ES-I3 (cell line): ENCODE data around the gene PAX5.

Experiments
- H3K36me3 ChIP-seq: 2 replicates; pipeline ENCODE4 v1.6.1; 2013; ENCODE audit warnings: mild to moderate bottlenecking, low read length, control low read depth, moderate library complexity; ENCODE audit not compliant: insufficient read depth
- H3K4me1 ChIP-seq: 2 replicates; pipeline ENCODE4 v1.6.1; 2013; ENCODE audit warnings: mild to moderate bottlenecking, control low read depth, low read length; ENCODE audit not compliant: insufficient read depth
- H3K9ac ChIP-seq: 2 replicates; pipeline ENCODE4 v1.6.1; 2013; ENCODE audit warnings: low read depth, mild to moderate bottlenecking, low read length, moderate library complexity
- H3K9me3 ChIP-seq: 2 replicates; pipeline ENCODE4 v1.6.1; 2013; ENCODE audit warnings: mild to moderate bottlenecking, low read length, moderate library complexity; ENCODE audit not compliant: control insufficient read depth, insufficient read depth

The PAX5 gene

GRCh38 chr9:36976371-36977030, 57.6 kb downstream of the PAX5 start:
- no peaks in the 10 kb centered on the region for H3K9me3 ChIP-seq
- H3K36me3 ChIP-seq: no peaks in the 10 kb centered on the region
- H3K9ac ChIP-seq: no peak overlapping the region
- H3K4me1 ChIP-seq: peaks cover 7% of the 10 kb centered on the region; the same call in 1 of the 2 replicates

DNA sequence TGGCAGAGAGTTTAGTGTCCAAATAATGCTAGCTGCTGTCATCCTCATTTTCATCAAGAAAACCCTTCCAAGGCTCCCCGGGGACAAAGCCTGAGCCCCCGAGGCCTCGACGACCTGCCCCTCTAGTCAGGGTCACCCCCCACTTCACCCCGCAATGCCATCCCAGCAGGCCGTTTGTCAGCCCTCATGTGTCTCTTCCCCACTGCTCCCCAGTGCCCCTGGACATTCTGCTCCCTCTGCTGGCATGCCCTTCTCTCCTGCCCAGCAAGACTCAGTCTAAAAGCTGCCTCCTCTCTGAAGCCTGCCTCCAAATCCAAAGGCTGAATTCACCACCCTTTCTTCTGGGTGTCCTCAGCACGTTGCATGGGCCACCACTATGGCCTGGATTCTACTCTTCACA, 59.3 kb downstream of the PAX5 start:
- Histone ChIP-seq H3K9me3 (no peaks in the 10 kb centered on the region), H3K4me1 (no peaks in the 10 kb centered on the region), H3K9ac (no peak overlapping the region), H3K36me3 (no peaks in the 10 kb centered on the region)

- Histone ChIP-seq H3K9ac (no peak overlapping the region), H3K4me1 (no peaks in the 10 kb centered on the region), H3K9me3 (no peaks in the 10 kb centered on the region), H3K36me3 (no peaks in the 10 kb centered on the region)
Observed at GRCh38 chr9:36971935-36972488, 62.1 kb downstream of the PAX5 start.

GRCh38 chr9:36970007-36970888, 63.8 kb downstream of the PAX5 start:
- Histone ChIP-seq H3K36me3 (no peaks in the 10 kb centered on the region), H3K9ac (no peak overlapping the region), H3K4me1 (no peaks in the 10 kb centered on the region), H3K9me3 (no peaks in the 10 kb centered on the region)

DNA sequence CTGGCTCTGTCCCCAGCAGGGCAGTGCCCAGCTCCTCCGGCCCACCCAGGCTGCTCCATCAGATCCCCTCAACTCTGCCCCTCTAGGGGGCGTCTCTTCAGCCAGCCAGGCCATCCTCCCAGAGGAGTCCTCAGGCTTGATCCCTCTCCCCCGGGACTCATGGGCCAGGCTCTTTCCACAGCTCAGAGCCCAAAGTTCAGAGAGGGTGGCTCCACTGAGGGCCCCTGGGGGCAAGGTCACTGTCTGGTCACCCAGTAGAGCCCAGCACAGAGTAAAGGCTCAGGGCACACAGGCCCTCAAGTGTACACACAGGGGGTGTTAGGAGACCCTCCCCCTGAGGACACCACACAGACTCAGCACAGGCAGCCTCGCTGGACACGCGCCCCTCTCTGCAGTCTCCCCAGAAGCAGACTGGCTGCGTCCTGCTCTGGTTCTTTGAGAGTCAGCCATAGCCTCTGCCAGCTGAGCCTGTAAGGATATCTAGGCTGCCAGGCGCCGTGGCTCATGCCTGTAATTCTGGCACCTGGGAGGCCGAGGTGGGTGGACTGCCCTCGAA, 64.8 kb downstream of the PAX5 start:
- no peaks in the 10 kb centered on the region for H3K4me1 ChIP-seq
- H3K9me3 ChIP-seq: no peaks in the 10 kb centered on the region
- H3K9ac ChIP-seq: no peak overlapping the region
- no peaks in the 10 kb centered on the region; the same call in 1 of the 2 replicates for H3K36me3 ChIP-seq

GRCh38 chr9:36968574-36969215, 65.4 kb downstream of the PAX5 start:
- Histone ChIP-seq H3K4me1 (no peaks in the 10 kb centered on the region), H3K9ac (no peak overlapping the region), H3K9me3 (no peaks in the 10 kb centered on the region), H3K36me3 (no peaks in the 10 kb centered on the region; the same call in 1 of the 2 replicates)

GRCh38 chr9:36967997-36968396, 66.1 kb downstream of the PAX5 start:
- Histone ChIP-seq H3K4me1 (no peaks in the 10 kb centered on the region), H3K9ac (no peak overlapping the region), H3K36me3 (no peaks in the 10 kb centered on the region; the same call in 1 of the 2 replicates), H3K9me3 (no peaks in the 10 kb centered on the region)

- Histone ChIP-seq H3K36me3 (no peaks in the 10 kb centered on the region; the same call in 1 of the 2 replicates), H3K4me1 (no peaks in the 10 kb centered on the region), H3K9ac (no peak overlapping the region), H3K9me3 (no peaks in the 10 kb centered on the region)
Observed at GRCh38 chr9:36966371-36967097, 67.5 kb downstream of the PAX5 start.

GRCh38 chr9:36964791-36965190, 69.3 kb downstream of the PAX5 start:
- Histone ChIP-seq H3K9ac (no peak overlapping the region), H3K9me3 (no peaks in the 10 kb centered on the region), H3K36me3 (no peaks in the 10 kb centered on the region; the same call in 1 of the 2 replicates), H3K4me1 (no peaks in the 10 kb centered on the region)

GRCh38 chr9:36963346-36963745, 70.7 kb downstream of the PAX5 start:
- Histone ChIP-seq H3K9ac (no peak overlapping the region), H3K9me3 (no peaks in the 10 kb centered on the region), H3K36me3 (no peaks in the 10 kb centered on the region; the same call in 1 of the 2 replicates), H3K4me1 (no peaks in the 10 kb centered on the region)

GRCh38 chr9:36962691-36963090, 71.4 kb downstream of the PAX5 start:
- Histone ChIP-seq H3K9me3 (no peaks in the 10 kb centered on the region), H3K4me1 (no peaks in the 10 kb centered on the region), H3K9ac (no peak overlapping the region), H3K36me3 (no peaks in the 10 kb centered on the region; the same call in 1 of the 2 replicates)

- H3K9me3 ChIP-seq: no peaks in the 10 kb centered on the region
- H3K36me3 ChIP-seq: no peaks in the 10 kb centered on the region; the same call in 1 of the 2 replicates
- no peaks in the 10 kb centered on the region for H3K4me1 ChIP-seq
- H3K9ac ChIP-seq: no peak overlapping the region
Observed at GRCh38 chr9:36961561-36962325, 72.3 kb downstream of the PAX5 start.

- peaks cover 6% of the 10 kb centered on the region for H3K4me1 ChIP-seq
- H3K9ac ChIP-seq: no peak overlapping the region
- no peaks in the 10 kb centered on the region; the same call in 1 of the 2 replicates for H3K36me3 ChIP-seq
- no peaks in the 10 kb centered on the region for H3K9me3 ChIP-seq
Observed at GRCh38 chr9:36961051-36961450, 73.0 kb downstream of the PAX5 start.
